H1 (cell line): ENCODE measurements around the gene PITPNC1. TPM values are rescaled to one million over a fixed set of nuclear protein-coding genes. Genes with fewer than 3 reads are reported as not detected.

Experiments
- CTCF ChIA-PET: fragments of 300-600 bp; sonication (Branson Sonifier 250); formaldehyde crosslinking; loops from one replicate; lab custom pipeline; 2021; ENCODE audit not compliant: partially characterized antibody; lab: Charles Lee
- POLR2A ChIA-PET: fragments of 300-600 bp; sonication (Branson Sonifier 250); formaldehyde crosslinking; loops from one replicate; lab custom pipeline; 2021; ENCODE audit warnings: inconsistent platforms; ENCODE audit not compliant: partially characterized antibody; lab: Charles Lee
- DNase-seq, 2 experiments: peaks; one replicate each; pipeline versions ENCODE4 v3.0.0 to v3.0.0-alpha.2; 2010 to 2022; ENCODE audit warnings: low spot score in 2 of 2, low read depth in 1 of 2, mixed read lengths in 1 of 2
- FAIRE-seq: peaks from 2 replicates; lab custom pipeline; 2011; peaks lifted over from hg19 to GRCh38; lab: Jason Lieb, UNC
- H2AFZ ChIP-seq: 2 replicates; pipeline ENCODE4 v1.8.1; 2012; ENCODE audit warnings: low read length, inconsistent platforms
- H2AK5ac ChIP-seq: 2 replicates; pipeline ENCODE4 v1.6.1; 2013; ENCODE audit warnings: low read depth, low read length
- H2BK120ac ChIP-seq: replicated peaks from 2 replicates; pipeline ENCODE3; 2013; ENCODE audit warnings: low read depth, low read length, inconsistent platforms
- H2BK12ac ChIP-seq: 2 replicates; pipeline ENCODE4 v1.6.1; 2013; ENCODE audit warnings: low read depth, low read length
- H2BK15ac ChIP-seq: 2 replicates; pipeline ENCODE4 v1.6.1; 2013; ENCODE audit warnings: low read length
- H2BK20ac ChIP-seq: 2 replicates; pipeline ENCODE4 v1.6.1; 2013; ENCODE audit warnings: low read length
- H2BK5ac ChIP-seq: 2 replicates; pipeline ENCODE4 v1.6.1; 2013; ENCODE audit warnings: low read depth, low read length
- H3K14ac ChIP-seq: 2 replicates; pipeline ENCODE4 v1.6.1; 2013; ENCODE audit warnings: inconsistent platforms; ENCODE audit not compliant: insufficient read length
- H3K18ac ChIP-seq: 2 replicates; pipeline ENCODE4 v1.6.1; 2013; ENCODE audit warnings: low read length; ENCODE audit errors: extremely low read depth
- H3K23ac ChIP-seq: 2 replicates; pipeline ENCODE4 v1.6.1; 2013; ENCODE audit warnings: inconsistent platforms; ENCODE audit not compliant: insufficient read length
- H3K23me2 ChIP-seq: 2 replicates; pipeline ENCODE4 v1.6.1; 2013; ENCODE audit warnings: low read depth, low read length
- H3K27ac ChIP-seq: 2 replicates; pipeline ENCODE4 v1.6.1; 2011; ENCODE audit warnings: low read depth, low read length, inconsistent platforms
- H3K27me3 ChIP-seq, 4 experiments: replicated peaks in 1 of 4; 1 replicate in 1 of 4; 2 replicates in 3 of 4; pipeline versions ENCODE4 v1.6.1 to v1.8.1; 2011 to 2013; ENCODE audit warnings: low read length in 3 of 4, mild to moderate bottlenecking in 3 of 4, inconsistent platforms in 2 of 4, mixed read lengths in 2 of 4, moderate library complexity in 1 of 4; ENCODE audit not compliant: control insufficient read depth in 3 of 4, insufficient read depth in 3 of 4; ENCODE audit errors: extremely low read depth in 1 of 4
- H3K36me3 ChIP-seq, 4 experiments: 2 replicates each; pipeline versions ENCODE4 v1.6.1 to v1.8.1; 2011 to 2013; ENCODE audit warnings: mild to moderate bottlenecking in 4 of 4, low read length in 3 of 4, moderate library complexity in 2 of 4, control low read depth in 1 of 4, inconsistent platforms in 1 of 4; ENCODE audit not compliant: insufficient read depth in 4 of 4, control insufficient read depth in 2 of 4
- H3K4ac ChIP-seq: replicated peaks from 2 replicates; pipeline ENCODE3; 2013; ENCODE audit warnings: low read length, low read depth, mixed read lengths, inconsistent platforms; ENCODE audit not compliant: insufficient read length
- H3K4me1 ChIP-seq, 4 experiments: replicated peaks in 1 of 4; 1 replicate in 1 of 4; 2 replicates in 3 of 4; pipeline versions ENCODE4 v1.6.1 to v1.8.1; 2011 to 2013; ENCODE audit warnings: low read length in 3 of 4, inconsistent platforms in 2 of 4, mixed read lengths in 1 of 4; ENCODE audit not compliant: insufficient read depth in 4 of 4, control insufficient read depth in 3 of 4
- H3K4me2 ChIP-seq, 2 experiments: 2 replicates each; pipeline versions ENCODE4 v1.6.1 to v1.8.1; 2011 to 2013; ENCODE audit warnings: low read depth in 2 of 2, low read length in 2 of 2, control low read depth in 1 of 2, inconsistent platforms in 1 of 2, mild to moderate bottlenecking in 1 of 2; ENCODE audit not compliant: insufficient read depth in 1 of 2
- H3K4me3 ChIP-seq, 4 experiments: fragments of 200-600, 300-600 bp in 1 of 4; sonication (generic), shearing (Covaris generic), sonication (Bioruptor Twin) in 1 of 4; 2 replicates each; pipeline versions ENCODE4 v1.5.1 to v1.8.1; 2011 to 2016; ENCODE audit warnings: low read length in 4 of 4, low read depth in 3 of 4, control low read depth in 2 of 4, inconsistent platforms in 2 of 4, mild to moderate bottlenecking in 2 of 4, mixed read lengths in 1 of 4, moderate library complexity in 1 of 4; ENCODE audit not compliant: insufficient read depth in 2 of 4; ENCODE audit errors: extremely low read depth in 1 of 4
- H3K56ac ChIP-seq: replicated peaks from 2 replicates; pipeline ENCODE3; 2013; ENCODE audit warnings: low read depth, mild to moderate bottlenecking, mixed read lengths, low read length, inconsistent platforms; ENCODE audit not compliant: insufficient read length
- H3K79me1 ChIP-seq: 2 replicates; pipeline ENCODE4 v1.6.1; 2013; ENCODE audit warnings: low read depth, low read length, control low read depth
- H3K79me2 ChIP-seq, 2 experiments: 2 replicates each; pipeline versions ENCODE4 v1.6.1 to v1.8.1; 2012 to 2013; ENCODE audit warnings: low read length in 2 of 2, mild to moderate bottlenecking in 2 of 2, inconsistent platforms in 1 of 2; ENCODE audit not compliant: insufficient read depth in 2 of 2, control insufficient read depth in 1 of 2
- H3K9ac ChIP-seq, 4 experiments: replicated peaks in 1 of 4; 1 replicate in 1 of 4; 2 replicates in 3 of 4; pipeline versions ENCODE4 v1.6.1 to v1.8.1; 2011 to 2013; ENCODE audit warnings: low read depth in 3 of 4, low read length in 3 of 4, control low read depth in 2 of 4, mild to moderate bottlenecking in 2 of 4, moderate library complexity in 2 of 4, inconsistent platforms in 1 of 4; ENCODE audit errors: extremely low read depth in 1 of 4
- H3K9me3 ChIP-seq, 2 experiments: 2 replicates each; pipeline versions ENCODE4 v1.6.1 to v1.8.1; 2012 to 2013; ENCODE audit warnings: mild to moderate bottlenecking in 2 of 2, moderate library complexity in 2 of 2, control low read depth in 1 of 2, inconsistent platforms in 1 of 2, low read depth in 1 of 2, low read length in 1 of 2, mixed read lengths in 1 of 2; ENCODE audit not compliant: insufficient read depth in 2 of 2
- H4K20me1 ChIP-seq, 2 experiments: replicated peaks in 1 of 2; 2 replicates each; pipeline versions ENCODE3 to v1.8.1; 2011 to 2013; ENCODE audit warnings: inconsistent platforms in 2 of 2, low read length in 2 of 2, mild to moderate bottlenecking in 1 of 2; ENCODE audit not compliant: insufficient read depth in 2 of 2, control insufficient read depth in 1 of 2
- H4K5ac ChIP-seq: 2 replicates; pipeline ENCODE4 v1.6.1; 2013; ENCODE audit warnings: low read length, low read depth, mixed read lengths, inconsistent platforms; ENCODE audit not compliant: insufficient read length
- H4K8ac ChIP-seq: 2 replicates; pipeline ENCODE4 v1.8.0; 2013; ENCODE audit warnings: mild to moderate bottlenecking, moderate library complexity, low read length, inconsistent platforms; ENCODE audit not compliant: insufficient read depth; ENCODE audit errors: extremely low read depth
- H4K91ac ChIP-seq: replicated peaks from 2 replicates; pipeline ENCODE3; 2013; ENCODE audit warnings: low read length, mixed read lengths, inconsistent platforms; ENCODE audit not compliant: insufficient read length
- ASH2L ChIP-seq: fragments of 200-600, 300-600 bp; sonication (generic); IDR thresholded peaks from one replicate; pipeline ENCODE4 v1.7.1; 2017; ENCODE audit warnings: low read length
- CREB1 ChIP-seq: IDR thresholded peaks from 2 replicates; pipeline ENCODE4 v1.6.1; 2012; ENCODE audit warnings: inconsistent platforms
- HDAC2 ChIP-seq, 2 experiments: fragments of 300-600 bp in 1 of 2; sonication (generic) in 1 of 2; IDR thresholded peaks; 2 replicates each; pipeline ENCODE4 v1.6.1; 2011 to 2012; ENCODE audit warnings: low read depth in 2 of 2, low read length in 2 of 2, mild to moderate bottlenecking in 2 of 2, moderate library complexity in 2 of 2, borderline replicate concordance in 1 of 2, inconsistent platforms in 1 of 2
- PHF8 ChIP-seq: fragments of 200-600 bp; sonication (generic); conservative IDR thresholded peaks from 2 replicates; pipeline ENCODE4 v1.7.1; 2012; ENCODE audit warnings: low read depth, mild to moderate bottlenecking, inconsistent platforms, low read length, moderate library complexity
- POU5F1 ChIP-seq: IDR thresholded peaks from 2 replicates; pipeline ENCODE4 v1.6.1; 2011; ENCODE audit warnings: low read depth, mild to moderate bottlenecking, low read length, moderate library complexity
- SP1 ChIP-seq: IDR thresholded peaks from 2 replicates; pipeline ENCODE4 v1.6.1; 2011; ENCODE audit warnings: low read depth, low read length
- SP4 ChIP-seq: IDR thresholded peaks from 2 replicates; pipeline ENCODE4 v1.6.1; 2012; ENCODE audit warnings: low read length, inconsistent platforms
- TCF12 ChIP-seq: IDR thresholded peaks from 2 replicates; pipeline ENCODE4 v1.6.1; 2011; ENCODE audit warnings: low read depth, mild to moderate bottlenecking, low read length
- YY1 ChIP-seq: IDR thresholded peaks from 2 replicates; pipeline ENCODE4 v1.6.1; 2011; ENCODE audit warnings: low read depth, mild to moderate bottlenecking, low read length
- WGBS, 2 experiments: shearing (Covaris generic) in 1 of 2; methylation state at CpG; one replicate each; pipeline versions ENCODE4 v1.1.6 to v1.1.7; 2013 to 2015; ENCODE audit warnings: low lambda C conversion rate in 2 of 2, mixed read lengths in 2 of 2, inconsistent platforms in 1 of 2, low coverage in 1 of 2, missing lambda C conversion rate in 1 of 2; ENCODE audit not compliant: insufficient replicate concordance in 2 of 2, insufficient coverage in 1 of 2, insufficient read length in 1 of 2; ENCODE audit errors: extremely low coverage in 1 of 2, missing lambda C conversion rate in 1 of 2; 5-methylcytosine and 5-hydroxymethylcytosine counted together
- polyA plus RNA-seq, 7 experiments: library from polyadenylated mRNA; depleted of rRNA in 3 of 7; stranded (reverse) in 5 of 7; unstranded in 2 of 7; fragments of >200 nt in 5 of 7; fragments of 200-250 nt in 2 of 7; gene quantifications; 1 replicate in 5 of 7; 2 replicates in 1 of 7; 4 replicates in 1 of 7; pipeline versions ENCODE4 v1.2.1 to v1.2.3, GENCODE V29; 2011 to 2013; ENCODE audit warnings: missing spikeins in 2 of 7, mixed read lengths in 2 of 7
- total RNA-seq: library from RNA; stranded (reverse); fragmentation: NEBNext Ultra II Directional; extraction: Animal tissue kit (Norgen Biotek cat#: 25700); gene quantifications from 2 replicates; pipeline ENCODE4 v1.2.1, GENCODE V29; 2021

Gene PITPNC1
- total and polyA plus RNA-seq, 2 of the 8 experiments (the other 6 are each of a cell fraction or from before 2014, with no cell fraction given) = 17.6 to 54.7 TPM

GRCh38 chr17:67637901-67638641, 261.0 kb downstream of the PITPNC1 start:
- no peak overlapping the region for H3K23ac ChIP-seq
- no peak for DNase-seq
- H3K18ac ChIP-seq = no peak overlapping the region
- no peak overlapping the region for H4K8ac ChIP-seq
- H3K9me3 ChIP-seq = no peaks in the 10 kb centered on the region
- no peaks in the 10 kb centered on the region for H4K20me1 ChIP-seq
- H3K4me3 ChIP-seq = no peak overlapping the region
- H2BK20ac ChIP-seq = no peak overlapping the region
- H3K56ac ChIP-seq = no peak overlapping the region
- no peak overlapping the region for H2AFZ ChIP-seq
- no peaks in the 10 kb centered on the region for H3K23me2 ChIP-seq
- no peak for FAIRE-seq
- H3K27me3 ChIP-seq = no peaks in the 10 kb centered on the region
- no peak for TF ChIP-seq YY1
- no peak for TF ChIP-seq SP1
- TF ChIP-seq HDAC2 (IDR thresholded peaks at IDR 0.05; ENCODE audit: borderline replicate concordance in 1 of 2, low read depth in 2 of 2, low read length in 2 of 2) = no peak
- TF ChIP-seq POU5F1 = no peak
- TF ChIP-seq SP4 = no peak
- TF ChIP-seq TCF12 = no peak
- TF ChIP-seq ASH2L = no peak
- no peak for TF ChIP-seq PHF8
- no peak for TF ChIP-seq CREB1
- H3K9ac ChIP-seq = no peak overlapping the region
- H3K4me1 ChIP-seq = no peaks in the 10 kb centered on the region
- POLR2A ChIA-PET = interaction anchor here (0.6 to 0.7 kb wide), 2 partner anchors 30 to 80 kb away, joined by 3 to 4 read pairs; no protein-coding TSS in a partner anchor
- peaks cover 0 to 4% (median 0%) of the 10 kb centered on the region in 4 experiments; a peak in 1 of 8 replicates for H3K36me3 ChIP-seq
- CTCF ChIA-PET = interaction anchor here (0.7 to 2.4 kb wide), 6 partner anchors 9 to 318 kb away, joined by 3 to 8 read pairs (median 4); no protein-coding TSS in a partner anchor
- no peak overlapping the region for H3K27ac ChIP-seq
- H3K79me1 ChIP-seq = no peaks in the 10 kb centered on the region
- no peak overlapping the region for H2BK120ac ChIP-seq
- H3K14ac ChIP-seq = no peak overlapping the region
- no peak overlapping the region for H2BK5ac ChIP-seq
- no peak overlapping the region for H2AK5ac ChIP-seq
- no peak overlapping the region for H2BK12ac ChIP-seq
- no peaks in the 10 kb centered on the region for H3K79me2 ChIP-seq
- H3K4ac ChIP-seq = no peak overlapping the region
- H2BK15ac ChIP-seq = no peak overlapping the region
- H4K91ac ChIP-seq = no peak overlapping the region
- H4K5ac ChIP-seq = no peak overlapping the region
- WGBS, 2 experiments = 96% methylated on average over 7 of the region's 8 CpGs; no CpG with 5 or more reads in 1 of the 2 experiments
- H3K4me2 ChIP-seq = no peak overlapping the region
